HFF-Myc (cell line): ENCODE measurements around the gene ZNF76.

Experiments
- DNase-seq: peaks from one replicate; pipeline ENCODE4 v3.0.0-alpha.2; 2011; ENCODE audit warnings: low read depth; ENCODE audit errors: extremely low read depth
- H3K4me3 ChIP-seq: replicated peaks from 2 replicates; pipeline ENCODE4 v1.5.1; 2011; ENCODE audit warnings: low read depth, mild to moderate bottlenecking, control low read depth, low read length
- CTCF ChIP-seq: IDR thresholded peaks from 2 replicates; pipeline ENCODE4 v1.5.1; 2012; ENCODE audit warnings: mild to moderate bottlenecking, low read depth, low read length, control low read depth; ENCODE audit errors: missing control alignments

Gene ZNF76

GRCh38 chr6:35216412-35216732 lies 43.2 kb upstream of the ZNF76 start:
- TF ChIP-seq CTCF = no peak
- DNase-seq = no peak
- no peak overlapping the region for H3K4me3 ChIP-seq

DNA sequence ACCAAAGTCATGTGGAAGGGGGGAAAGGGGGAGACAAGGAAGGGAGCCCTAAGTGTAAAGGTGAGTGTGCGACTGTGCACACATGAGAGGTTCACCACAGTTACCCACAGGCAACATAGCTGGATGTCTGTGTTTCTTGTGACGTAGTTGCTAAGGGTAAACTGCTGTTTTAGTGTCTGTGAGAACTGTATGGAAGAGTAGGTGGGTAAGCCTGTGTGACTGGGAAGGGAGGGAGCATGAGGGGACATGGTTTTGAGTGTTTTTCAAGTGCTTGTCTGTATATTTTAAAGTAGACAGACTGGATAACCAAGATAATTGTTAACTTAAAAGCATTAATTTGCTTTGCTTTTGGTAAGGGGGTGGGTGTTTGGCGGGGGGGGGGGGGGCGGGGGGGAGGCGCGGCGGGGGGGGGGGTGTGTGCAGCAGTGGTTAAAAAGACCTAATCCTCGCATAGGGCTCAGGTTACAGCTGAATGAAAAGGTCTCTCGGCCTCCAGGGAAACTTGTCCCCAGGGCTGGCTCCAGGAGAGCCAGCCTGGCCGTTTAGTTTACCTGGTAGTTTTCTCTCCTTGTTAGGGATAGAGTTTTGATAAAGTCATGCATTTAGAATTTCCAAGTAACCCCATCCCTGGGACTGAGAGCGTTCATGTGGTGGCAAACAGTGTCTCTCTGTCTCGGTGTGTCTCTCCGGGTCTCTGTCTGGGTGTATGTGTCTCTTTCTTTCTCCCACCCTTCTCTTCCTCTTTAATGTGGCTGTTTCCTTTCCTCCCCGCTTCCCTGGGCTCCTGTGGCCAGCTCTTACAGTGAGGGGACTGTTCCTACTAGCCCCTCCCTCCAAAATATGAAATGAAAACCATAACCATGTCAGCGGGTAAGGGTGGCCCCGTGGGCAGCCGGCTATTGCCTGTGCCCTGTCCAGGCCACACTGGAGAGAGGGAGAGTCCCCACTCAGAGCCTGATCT lies 42.4 kb upstream of the ZNF76 start:
- no peak for DNase-seq
- no peak overlapping the region for H3K4me3 ChIP-seq
- TF ChIP-seq CTCF = no peak

DNA sequence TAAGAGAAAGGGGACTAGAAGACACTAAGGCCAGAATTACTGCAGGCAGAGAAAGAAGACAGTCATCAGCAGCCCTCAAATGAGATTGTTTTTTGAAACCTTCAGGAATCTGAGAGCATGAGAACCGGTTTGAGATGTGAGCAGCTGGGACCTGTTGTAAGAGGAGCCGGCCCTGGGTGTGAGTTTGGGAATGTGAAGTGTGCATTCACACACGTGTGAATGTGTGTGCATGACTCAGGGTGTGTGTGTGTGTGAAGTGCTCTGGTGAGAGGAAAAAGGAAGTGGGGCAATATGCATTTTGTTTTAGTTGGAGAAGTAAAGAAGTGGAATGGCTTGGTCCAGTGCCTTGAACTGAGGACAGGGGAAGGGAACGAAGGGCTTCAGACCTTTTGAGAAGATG lies 41.5 kb upstream of the ZNF76 start:
- TF ChIP-seq CTCF = no peak
- DNase-seq = peak; percentile 25
- no peak overlapping the region for H3K4me3 ChIP-seq

DNA sequence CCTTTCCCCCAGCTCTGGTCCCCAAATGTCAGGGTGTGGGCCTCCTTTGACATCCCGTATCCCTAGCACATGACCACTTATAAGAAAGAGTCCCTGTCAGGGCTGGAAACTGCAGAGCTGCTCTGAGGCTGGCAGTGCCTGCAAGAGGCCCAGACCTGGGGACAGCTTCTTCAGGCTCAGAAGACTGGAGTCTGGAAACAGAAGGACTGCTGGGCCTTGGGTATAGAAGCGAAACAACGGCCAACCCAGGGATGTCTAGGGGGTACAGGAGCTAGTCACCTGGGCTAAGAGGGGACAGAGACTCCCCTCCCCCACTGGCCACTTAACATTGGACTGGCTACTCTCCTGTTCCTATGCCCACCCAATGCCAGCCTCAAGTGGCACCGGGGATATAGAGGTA lies 41.1 kb upstream of the ZNF76 start:
- TF ChIP-seq CTCF = no peak
- H3K4me3 ChIP-seq = no peak overlapping the region
- DNase-seq = no peak

- no peak for TF ChIP-seq CTCF
- DNase-seq = no peak
- no peak overlapping the region for H3K4me3 ChIP-seq
These were observed 39.7 kb upstream of the ZNF76 start for GRCh38 chr6:35219683-35220326.

DNA sequence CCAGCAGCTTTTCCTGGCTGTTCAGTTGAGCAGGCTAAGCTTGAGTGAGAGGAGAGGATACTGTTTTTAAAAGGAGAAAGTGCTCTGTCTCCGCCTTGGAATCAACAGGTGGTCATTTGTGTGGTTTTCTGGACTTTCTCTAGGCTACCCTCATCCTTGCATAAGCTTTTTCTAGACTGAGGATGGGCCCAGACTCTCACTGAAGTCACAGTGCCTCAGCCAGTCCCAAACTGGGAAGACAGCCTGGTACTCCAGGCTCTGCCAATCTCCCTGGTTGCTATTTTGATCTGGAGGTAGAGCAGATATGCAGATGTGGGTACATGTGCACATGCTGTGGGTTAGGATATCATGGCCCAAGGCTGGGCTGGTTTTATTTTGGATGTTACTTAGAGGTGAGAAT lies 38.8 kb upstream of the ZNF76 start:
- TF ChIP-seq CTCF = no peak
- no peak overlapping the region for H3K4me3 ChIP-seq
- DNase-seq = no peak

GRCh38 chr6:35223396-35223795 lies 36.1 kb upstream of the ZNF76 start:
- no peak for TF ChIP-seq CTCF
- no peak for DNase-seq
- H3K4me3 ChIP-seq = no peak overlapping the region
